ENCODE measurements around the gene PLCH1. TPM values are rescaled to one million over a fixed set of nuclear protein-coding genes. Genes with fewer than 3 reads are reported as not detected.

Gene PLCH1
- total RNA-seq, 6 experiments from 2014 or later: 0.07 to 0.25 (median 0.17) TPM

GRCh38 chr3:155390351-155390750 lies 354.5 kb downstream of the PLCH1 start:
- no peak for DNase-seq
- H3K4me1 ChIP-seq: no peaks in the 10 kb centered on the region
- H3K9me3 ChIP-seq: no peaks in the 10 kb centered on the region
- intact Hi-C loops (cut with DNase I): no loop called here
- TF ChIP-seq POLR2A (IDR thresholded peaks at IDR 0.05): no peak
- no peak for TF ChIP-seq CTCF (IDR thresholded peaks at IDR 0.05)
- no peak for ATAC-seq
- H3K36me3 ChIP-seq: no peaks in the 10 kb centered on the region
- no peak overlapping the region for H3K27ac ChIP-seq
- no peaks in the 10 kb centered on the region for H3K27me3 ChIP-seq
- H3K4me3 ChIP-seq: no peak overlapping the region

GRCh38 chr3:155388417-155388816 lies 356.5 kb downstream of the PLCH1 start:
- no peaks in the 10 kb centered on the region for H3K4me1 ChIP-seq
- DNase-seq (no peak), ATAC-seq (no peak)
- intact Hi-C loops (cut with DNase I): loop anchor here (10.0 kb wide), 2 partner anchors 306 to 316 kb away; no protein-coding TSS in a partner anchor
- 62% methylated on average over 2 of the region's 2 CpGs for WGBS (ENCODE audit: insufficient coverage, low coverage, low lambda C conversion rate, missing lambda C conversion rate)
- no peaks in the 10 kb centered on the region for H3K27me3 ChIP-seq
- TF ChIP-seq CTCF (IDR thresholded peaks at IDR 0.05) (no peak), POLR2A (IDR thresholded peaks at IDR 0.05) (no peak)
- no peaks in the 10 kb centered on the region for H3K9me3 ChIP-seq
- H3K27ac ChIP-seq: no peak overlapping the region
- H3K36me3 ChIP-seq: no peaks in the 10 kb centered on the region
- no peak overlapping the region for H3K4me3 ChIP-seq

- Histone ChIP-seq H3K9me3 (no peaks in the 10 kb centered on the region), H3K27ac (no peak overlapping the region), H3K4me3 (no peak overlapping the region), H3K36me3 (no peaks in the 10 kb centered on the region), H3K27me3 (no peaks in the 10 kb centered on the region), H3K4me1 (no peaks in the 10 kb centered on the region)
- intact Hi-C loops (cut with DNase I): loop anchor here (10.0 kb wide), 2 partner anchors 307 to 317 kb away; no protein-coding TSS in a partner anchor
- TF ChIP-seq CTCF (IDR thresholded peaks at IDR 0.05) (no peak), POLR2A (IDR thresholded peaks at IDR 0.05) (no peak)
- DNase-seq: no peak
- 63% methylated on average over 3 of the region's 3 CpGs for WGBS (ENCODE audit: insufficient coverage, low coverage, low lambda C conversion rate, missing lambda C conversion rate)
- ATAC-seq: no peak
These were observed 357.3 kb downstream of the PLCH1 start for GRCh38 chr3:155387571-155387970.

- H3K27ac ChIP-seq: no peak overlapping the region
- no peak for DNase-seq
- H3K36me3 ChIP-seq: no peaks in the 10 kb centered on the region
- intact Hi-C loops (cut with DNase I): loop anchor here (10.0 kb wide), 2 partner anchors 308 to 318 kb away; no protein-coding TSS in a partner anchor
- no peaks in the 10 kb centered on the region for H3K27me3 ChIP-seq
- no peak for ATAC-seq
- WGBS (ENCODE audit: insufficient coverage, low coverage, low lambda C conversion rate, missing lambda C conversion rate): 55% methylated on average over 8 of the region's 8 CpGs
- H3K4me1 ChIP-seq: no peaks in the 10 kb centered on the region
- TF ChIP-seq POLR2A (IDR thresholded peaks at IDR 0.05) (no peak), CTCF (IDR thresholded peaks at IDR 0.05) (no peak)
- H3K4me3 ChIP-seq: no peak overlapping the region
- H3K9me3 ChIP-seq: no peaks in the 10 kb centered on the region
These were observed 358.0 kb downstream of the PLCH1 start for GRCh38 chr3:155386919-155387318.

All from right lobe of liver (tissue), 6 donors.